ENCODE data around the gene MEF2B.

MEF2B gene

DNA sequence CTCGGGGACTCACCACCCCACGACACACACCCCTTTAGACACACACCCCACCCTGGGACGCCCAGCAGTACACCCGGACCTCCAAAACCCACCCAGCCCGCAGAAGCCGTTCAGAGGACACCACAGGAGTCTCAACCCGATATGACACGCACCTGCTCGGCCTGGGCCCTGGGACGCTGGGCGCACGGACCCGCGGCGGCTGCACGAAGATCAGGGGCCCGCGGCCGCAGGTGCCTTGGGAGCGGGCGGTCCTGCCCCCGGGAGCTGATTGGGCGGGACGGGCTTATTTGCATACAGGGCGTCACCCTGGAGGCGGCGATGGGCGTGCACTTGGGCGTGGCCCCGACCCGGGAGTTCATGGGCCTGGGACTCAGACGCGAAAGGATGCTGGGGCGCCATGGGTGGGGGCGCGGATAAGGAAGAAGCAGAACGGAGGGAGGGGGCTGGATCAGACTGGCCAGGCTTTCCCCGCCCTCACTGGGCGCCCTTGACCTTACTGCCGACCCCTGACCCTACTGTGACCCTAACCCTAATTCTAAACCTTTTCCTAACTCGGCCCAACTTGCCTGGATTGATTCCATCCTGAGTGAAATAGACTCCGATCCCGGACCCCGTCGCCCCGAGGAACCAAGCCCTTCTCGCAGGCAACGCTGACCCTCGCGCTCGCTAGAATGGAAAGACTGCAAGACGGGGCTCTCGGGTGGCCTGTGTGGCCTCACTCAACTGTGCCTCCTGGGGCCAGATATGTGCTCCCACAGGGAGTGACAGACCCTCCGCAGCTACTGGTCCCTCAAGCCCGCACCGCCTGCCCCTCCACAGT, at the start of gene MEF2B:
MEF2B (minus strand) TSS at position 211 of the 820 bp plus-strand sequence. CDS start 19,528 bp downstream, outside the sequence.
- peak; percentile 14 for DNase-seq

GRCh38 chr19:19218911-19219310, 48.8 kb upstream of the MEF2B start:
- DNase-seq: no peak

DNA sequence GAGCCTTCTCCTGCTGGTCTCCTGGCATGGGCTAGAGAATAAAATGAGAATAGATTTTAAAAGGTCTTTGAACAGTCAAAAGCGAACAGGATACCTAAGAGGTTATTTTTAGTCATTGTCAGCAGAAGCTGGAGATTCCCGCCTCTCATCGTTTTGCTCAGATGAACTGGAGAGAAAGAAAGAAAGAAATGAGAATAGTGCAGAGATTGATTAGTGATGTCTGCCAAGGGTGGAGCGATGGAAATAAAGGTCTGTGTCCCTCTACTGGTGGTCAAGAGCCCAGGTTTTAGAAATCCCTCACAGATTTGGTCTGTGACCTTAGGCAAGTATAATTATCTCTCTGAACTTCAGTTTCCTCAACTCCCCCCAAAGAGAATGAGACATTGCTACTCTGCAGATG, 47.0 kb upstream of the MEF2B start:
- DNase-seq: no peak

- DNase-seq: no peak
Observed at GRCh38 chr19:19215792-19216191, 45.7 kb upstream of the MEF2B start.

- DNase-seq: no peak
Observed at GRCh38 chr19:19214892-19215291, 44.8 kb upstream of the MEF2B start.

- DNase-seq: no peak
Observed at GRCh38 chr19:19214159-19214490, 44.1 kb upstream of the MEF2B start.

- no peak for DNase-seq
Observed at GRCh38 chr19:19213426-19214158, 43.5 kb upstream of the MEF2B start.

DNA sequence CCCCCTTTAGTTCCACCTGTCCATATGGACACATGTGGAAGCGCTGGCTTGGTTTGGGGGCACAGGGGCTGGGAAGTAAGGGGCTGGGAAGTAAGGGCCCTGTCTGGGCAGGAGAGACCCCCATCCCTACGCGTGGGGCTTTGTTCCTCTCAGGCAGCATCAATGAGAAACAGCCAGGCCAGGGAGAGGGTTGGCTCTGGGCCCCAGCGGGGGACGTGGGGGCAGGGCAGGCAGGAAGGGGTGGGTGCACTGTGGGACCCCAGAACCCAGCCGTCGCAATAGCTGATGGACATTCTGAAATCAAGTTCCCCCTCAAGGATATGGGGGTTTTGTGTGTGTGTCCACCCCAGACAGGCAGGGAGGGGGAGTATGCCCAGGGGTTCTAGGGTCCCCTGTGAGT, 42.9 kb upstream of the MEF2B start:
- no peak for DNase-seq

DNA sequence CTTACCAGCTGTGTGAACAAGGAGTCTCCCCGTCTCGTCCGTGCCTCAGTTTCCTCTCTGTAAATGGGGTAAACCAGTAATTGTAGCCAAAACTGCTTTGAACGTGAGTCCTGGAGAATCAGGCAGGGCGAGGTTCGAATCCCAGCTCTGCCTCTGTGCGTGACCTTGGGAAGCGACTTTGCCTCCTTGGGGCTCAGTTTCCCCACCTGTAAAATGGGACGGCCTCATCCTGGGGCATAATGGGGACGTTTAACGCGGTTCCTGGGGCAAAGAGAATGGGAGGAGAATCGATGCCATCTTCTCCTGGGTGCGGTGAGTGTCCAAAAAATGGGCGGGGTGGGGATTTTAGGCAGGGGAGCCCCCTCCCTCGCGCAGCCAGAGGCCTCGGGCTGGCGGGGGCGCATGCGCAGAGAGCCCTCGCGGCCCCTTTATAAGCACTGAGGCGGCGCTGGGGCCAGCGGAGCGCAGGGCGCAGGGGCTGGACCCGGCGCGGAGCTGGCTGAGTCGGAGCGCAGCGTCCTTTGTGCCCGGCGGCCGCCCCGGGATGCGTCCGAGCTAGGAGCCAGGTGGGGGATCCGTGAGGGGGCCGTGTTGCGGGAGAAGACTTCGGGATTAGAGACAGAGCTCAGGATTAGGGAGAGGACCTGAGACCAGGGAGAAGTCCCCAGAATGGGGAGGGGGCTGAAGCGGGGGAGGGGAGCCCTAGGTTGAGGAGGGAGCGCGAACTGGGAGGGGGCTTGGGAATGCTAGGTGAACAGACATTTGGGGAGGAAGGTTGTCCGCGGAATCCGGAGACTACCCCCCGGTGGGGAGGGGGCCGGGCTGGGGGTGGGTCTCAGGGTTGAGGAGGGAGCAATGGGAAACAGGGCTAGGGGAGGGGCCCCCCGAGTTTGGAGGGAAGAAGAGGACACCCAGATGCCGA, 41.7 kb upstream of the MEF2B start, which contains the start of gene NCAN:
NCAN (plus strand) TSS at position 460 of the 922 bp plus-strand sequence. CDS start 4,996 bp downstream, outside the sequence.
- no peak for DNase-seq

DNA sequence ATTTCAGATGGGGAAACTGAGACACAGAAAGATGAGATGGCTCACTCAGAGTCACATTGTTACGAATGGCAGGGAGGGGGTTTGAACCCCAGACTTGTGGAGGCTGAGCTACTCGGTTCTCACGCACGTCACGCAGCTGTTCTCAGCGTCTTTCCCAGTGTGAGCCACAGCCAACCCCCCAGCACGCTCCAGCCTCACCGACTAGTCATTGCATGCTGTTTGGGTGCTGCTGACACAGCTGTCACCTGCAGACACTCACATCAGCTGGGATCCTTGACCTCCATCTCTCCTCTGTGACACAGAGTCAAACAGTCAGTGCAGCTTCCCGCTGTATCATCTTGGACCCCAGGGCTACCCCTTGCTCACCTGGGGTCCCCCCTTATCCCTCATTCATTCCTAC, 39.3 kb upstream of the MEF2B start:
- DNase-seq: no peak

DNA sequence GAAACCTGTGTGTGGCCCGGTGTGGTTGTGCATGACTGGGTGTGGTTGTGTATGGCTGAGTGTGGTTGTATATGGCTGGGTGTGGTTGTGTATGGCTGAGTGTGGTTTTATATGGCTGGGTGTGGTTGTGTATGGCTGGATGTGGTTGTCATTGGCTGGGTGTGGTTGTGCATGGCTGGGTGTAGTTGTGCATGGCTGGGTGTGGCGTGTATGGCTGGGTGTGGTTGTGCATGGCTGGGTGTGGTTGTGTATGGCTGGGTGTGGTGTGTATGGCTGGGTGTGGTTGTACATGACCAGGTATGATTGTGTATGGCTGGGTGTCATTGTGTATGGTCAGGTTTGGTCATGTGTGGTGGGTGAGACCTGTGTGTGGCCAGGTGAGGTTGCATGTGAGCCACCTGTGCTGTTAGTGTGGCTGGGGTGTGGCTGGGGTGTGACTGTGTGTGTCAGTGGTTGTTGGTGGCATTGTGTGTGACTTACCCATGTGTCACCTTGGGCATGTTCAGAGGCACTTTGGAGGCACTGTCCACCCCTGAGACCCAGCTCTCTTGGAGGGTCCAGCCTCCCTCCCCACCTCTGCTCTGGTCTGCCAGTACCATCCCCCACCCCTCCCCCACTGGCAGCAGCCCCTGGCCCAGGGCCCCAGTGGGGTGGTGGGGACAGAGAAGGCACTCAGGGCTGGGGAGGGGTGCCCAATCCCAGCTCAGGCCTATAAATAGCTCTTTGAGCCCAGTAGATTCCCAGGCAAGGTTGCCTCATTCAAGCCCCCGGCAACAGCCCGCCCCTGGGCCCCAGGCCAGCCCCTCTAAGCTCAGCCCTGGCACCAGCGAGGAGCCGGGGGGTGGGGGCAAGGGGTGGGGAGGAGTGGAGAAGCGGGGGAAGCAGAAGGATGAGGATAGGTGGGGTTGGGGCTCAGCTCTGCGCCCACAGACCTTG, 37.8 kb upstream of the MEF2B start:
- no peak for DNase-seq

- DNase-seq: no peak
Observed at GRCh38 chr19:19206938-19207337, 36.9 kb upstream of the MEF2B start.

- DNase-seq: no peak
Observed at GRCh38 chr19:19205416-19206410, 35.6 kb upstream of the MEF2B start.

- no peak for DNase-seq
Observed at GRCh38 chr19:19204181-19204580, 34.1 kb upstream of the MEF2B start.

- peak; percentile 67 for DNase-seq
Observed at GRCh38 chr19:19203012-19203856, 33.2 kb upstream of the MEF2B start, which contains the start of gene NR2C2AP. Gene NR2C2AP, minus strand, starts transcription at chr19:19203414. Its CDS starts 354 bp downstream, at chr19:19203060.

DNA sequence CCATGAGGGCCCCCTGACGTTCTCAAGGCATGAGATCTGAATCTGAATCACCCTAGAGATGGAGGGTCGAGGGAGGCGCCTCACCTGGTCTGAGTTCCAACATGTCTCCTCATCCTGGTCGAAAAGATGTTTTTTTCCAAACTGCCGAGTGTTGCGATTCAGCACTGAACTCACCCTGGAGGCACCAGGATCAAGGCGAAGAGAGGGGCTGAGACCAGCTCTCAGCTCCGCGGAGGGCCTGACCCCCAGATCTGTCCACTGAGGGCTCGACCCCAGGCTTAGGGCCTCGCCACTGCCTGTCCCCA, 32.6 kb upstream of the MEF2B start:
- DNase-seq: no peak

GRCh38 chr19:19201697-19202630, 31.9 kb upstream of the MEF2B start:
- no peak for DNase-seq

- no peak for DNase-seq
Observed at GRCh38 chr19:19193926-19194325, 23.9 kb upstream of the MEF2B start.

Data from NCI-H2029 treated with DMSO at 0.1 percent for 48 hours (cell line).